DMS153 treated with DMSO at 0.1 percent for 48 hours (cell line): ENCODE measurements around the gene HDAC1.
"Not testable (repeated sequence)": the region's sequence is repeated elsewhere in the genome, so short reads cannot be mapped to it uniquely, and the experiment has no call there.

Experiments used
- DNase-seq: peaks from one replicate; lab custom pipeline; 2025; ENCODE audit not compliant: unreplicated experiment; lab: John Stamatoyannopoulos, UW

HDAC1 gene

DNA sequence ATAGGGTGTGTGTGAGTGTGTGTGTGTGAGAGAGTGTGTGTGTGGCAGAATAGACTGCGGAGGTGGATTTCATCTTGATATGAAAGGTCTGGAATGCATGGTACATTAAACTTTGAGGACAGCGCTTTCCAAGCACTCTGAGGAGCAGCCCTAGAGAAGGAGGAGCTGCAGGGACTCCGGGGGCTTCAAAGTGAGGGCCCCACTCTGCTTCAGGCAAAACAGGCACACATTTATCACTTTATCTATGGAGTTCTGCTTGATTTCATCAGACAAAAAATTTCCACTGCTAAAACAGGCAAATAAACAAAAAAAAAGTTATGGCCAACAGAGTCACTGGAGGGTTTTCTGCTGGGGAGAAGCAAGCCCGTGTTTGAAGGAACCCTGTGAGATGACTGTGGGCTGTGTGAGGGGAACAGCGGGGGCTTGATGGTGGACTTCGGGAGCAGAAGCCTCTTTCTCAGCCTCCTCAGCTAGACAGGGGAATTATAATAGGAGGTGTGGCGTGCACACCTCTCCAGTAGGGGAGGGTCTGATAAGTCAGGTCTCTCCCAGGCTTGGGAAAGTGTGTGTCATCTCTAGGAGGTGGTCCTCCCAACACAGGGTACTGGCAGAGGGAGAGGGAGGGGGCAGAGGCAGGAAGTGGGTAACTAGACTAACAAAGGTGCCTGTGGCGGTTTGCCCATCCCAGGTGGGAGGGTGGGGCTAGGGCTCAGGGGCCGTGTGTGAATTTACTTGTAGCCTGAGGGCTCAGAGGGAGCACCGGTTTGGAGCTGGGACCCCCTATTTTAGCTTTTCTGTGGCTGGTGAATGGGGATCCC is 18.3 kb upstream of the HDAC1 start:
- DNase-seq: peak; percentile 95

DNA sequence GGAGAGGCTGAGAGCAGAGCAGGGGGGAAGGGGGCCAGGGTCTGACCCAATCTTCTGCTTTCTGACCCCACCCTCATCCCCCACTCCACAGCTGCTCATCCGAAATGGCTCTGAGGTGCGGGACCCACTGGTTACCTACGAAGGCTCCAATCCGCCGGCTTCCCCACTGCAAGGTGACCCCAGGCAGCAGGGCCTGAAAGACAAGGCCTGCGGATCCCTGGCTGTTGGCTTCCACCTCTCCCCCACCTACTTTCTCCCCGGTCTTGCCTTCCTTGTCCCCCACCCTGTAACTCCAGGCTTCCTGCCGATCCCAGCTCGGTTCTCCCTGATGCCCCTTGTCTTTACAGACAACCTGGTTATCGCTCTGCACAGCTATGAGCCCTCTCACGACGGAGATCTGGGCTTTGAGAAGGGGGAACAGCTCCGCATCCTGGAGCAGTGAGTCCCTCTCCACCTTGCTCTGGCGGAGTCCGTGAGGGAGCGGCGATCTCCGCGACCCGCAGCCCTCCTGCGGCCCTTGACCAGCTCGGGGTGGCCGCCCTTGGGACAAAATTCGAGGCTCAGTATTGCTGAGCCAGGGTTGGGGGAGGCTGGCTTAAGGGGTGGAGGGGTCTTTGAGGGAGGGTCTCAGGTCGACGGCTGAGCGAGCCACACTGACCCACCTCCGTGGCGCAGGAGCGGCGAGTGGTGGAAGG is 17.1 kb upstream of the HDAC1 start:
- peak; percentile 20 for DNase-seq

DNA sequence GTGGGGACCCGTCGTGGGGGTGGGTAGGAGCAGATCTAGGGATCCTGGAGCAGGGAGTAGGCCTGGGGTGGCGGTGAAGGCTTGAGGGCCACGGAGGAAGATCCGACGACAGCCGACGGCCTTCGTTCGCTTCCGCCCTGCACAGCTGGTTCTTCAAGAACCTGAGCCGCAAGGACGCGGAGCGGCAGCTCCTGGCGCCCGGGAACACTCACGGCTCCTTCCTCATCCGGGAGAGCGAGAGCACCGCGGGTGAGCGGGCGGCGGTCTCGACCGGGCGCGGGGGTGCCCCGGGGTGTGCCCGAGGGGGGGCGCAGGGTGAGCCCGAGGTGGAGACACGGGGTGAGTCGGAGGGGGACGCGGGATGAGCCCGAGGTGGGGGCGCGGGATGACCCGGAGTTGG is 16.5 kb upstream of the HDAC1 start:
- DNase-seq: peak; percentile 54

DNA sequence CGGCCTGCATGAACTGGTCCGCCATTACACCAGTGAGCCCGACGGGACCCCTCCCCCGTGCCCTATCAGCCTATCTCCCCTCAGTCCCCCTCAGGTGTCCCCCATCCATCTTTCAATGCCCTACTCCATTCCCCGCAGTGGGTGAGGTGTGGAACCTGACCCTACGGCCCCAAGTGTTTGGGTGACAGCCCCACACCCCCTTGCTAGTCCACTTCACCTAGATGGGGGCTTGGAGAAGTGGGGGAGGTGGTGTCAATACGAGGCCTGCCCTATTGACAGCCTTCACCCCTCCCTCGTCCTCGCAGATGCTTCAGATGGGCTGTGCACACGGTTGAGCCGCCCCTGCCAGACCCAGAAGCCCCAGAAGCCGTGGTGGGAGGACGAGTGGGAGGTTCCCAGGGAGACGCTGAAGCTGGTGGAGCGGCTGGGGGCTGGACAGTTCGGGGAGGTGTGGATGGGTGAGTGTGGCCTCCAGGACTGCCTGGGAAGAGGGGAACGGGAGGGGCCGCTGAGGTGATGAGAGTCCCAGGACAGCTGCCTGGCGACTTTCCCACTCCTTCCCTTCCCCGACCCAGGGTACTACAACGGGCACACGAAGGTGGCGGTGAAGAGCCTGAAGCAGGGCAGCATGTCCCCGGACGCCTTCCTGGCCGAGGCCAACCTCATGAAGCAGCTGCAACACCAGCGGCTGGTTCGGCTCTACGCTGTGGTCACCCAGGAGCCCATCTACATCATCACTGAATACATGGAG is 15.7 kb upstream of the HDAC1 start:
- no peak for DNase-seq

DNA sequence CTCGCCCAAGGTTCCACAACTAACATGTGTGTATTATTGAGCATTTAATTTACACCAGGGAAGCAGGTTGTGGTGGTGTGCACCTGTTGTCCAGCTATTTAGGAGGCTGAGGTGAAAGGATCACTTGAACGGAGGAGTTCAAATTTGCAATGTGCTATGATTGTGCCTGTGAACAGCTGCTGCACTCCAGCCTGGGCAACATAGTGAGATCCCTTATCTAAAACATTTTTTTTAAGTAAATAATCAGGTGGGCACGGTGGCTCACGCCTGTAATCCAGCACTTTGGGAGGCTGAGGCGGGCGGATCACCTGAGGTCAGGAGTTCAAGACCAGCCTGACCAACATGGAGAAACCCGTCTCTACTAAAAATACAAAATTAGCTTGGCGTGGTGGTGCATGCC is 7.1 kb upstream of the HDAC1 start:
- DNase-seq: not testable (repeated sequence)

DNA sequence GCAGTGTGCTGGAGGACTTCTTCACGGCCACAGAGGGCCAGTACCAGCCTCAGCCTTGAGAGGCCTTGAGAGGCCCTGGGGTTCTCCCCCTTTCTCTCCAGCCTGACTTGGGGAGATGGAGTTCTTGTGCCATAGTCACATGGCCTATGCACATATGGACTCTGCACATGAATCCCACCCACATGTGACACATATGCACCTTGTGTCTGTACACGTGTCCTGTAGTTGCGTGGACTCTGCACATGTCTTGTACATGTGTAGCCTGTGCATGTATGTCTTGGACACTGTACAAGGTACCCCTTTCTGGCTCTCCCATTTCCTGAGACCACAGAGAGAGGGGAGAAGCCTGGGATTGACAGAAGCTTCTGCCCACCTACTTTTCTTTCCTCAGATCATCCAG is 6.2 kb upstream of the HDAC1 start:
- no peak for DNase-seq

DNA sequence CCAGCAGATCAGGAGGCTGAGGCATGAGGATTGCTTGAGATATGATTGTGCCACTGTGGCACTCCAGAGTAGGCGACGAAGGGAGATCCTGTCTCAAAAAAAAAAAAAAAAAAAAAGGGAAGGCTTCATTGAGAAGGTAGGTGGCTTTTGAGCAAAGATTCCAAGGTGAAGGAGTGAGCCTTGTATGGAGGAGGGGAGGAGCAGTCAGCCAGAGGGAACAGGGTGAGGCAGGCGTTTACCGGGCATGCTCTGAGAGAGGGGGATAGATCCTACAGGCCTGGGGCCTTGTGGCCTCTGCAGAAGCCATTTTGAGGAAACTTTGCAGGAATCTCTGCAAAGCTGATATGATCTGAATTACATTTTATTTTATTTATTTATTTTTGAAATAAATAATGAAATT is 5.1 kb upstream of the HDAC1 start:
- no peak for DNase-seq

DNA sequence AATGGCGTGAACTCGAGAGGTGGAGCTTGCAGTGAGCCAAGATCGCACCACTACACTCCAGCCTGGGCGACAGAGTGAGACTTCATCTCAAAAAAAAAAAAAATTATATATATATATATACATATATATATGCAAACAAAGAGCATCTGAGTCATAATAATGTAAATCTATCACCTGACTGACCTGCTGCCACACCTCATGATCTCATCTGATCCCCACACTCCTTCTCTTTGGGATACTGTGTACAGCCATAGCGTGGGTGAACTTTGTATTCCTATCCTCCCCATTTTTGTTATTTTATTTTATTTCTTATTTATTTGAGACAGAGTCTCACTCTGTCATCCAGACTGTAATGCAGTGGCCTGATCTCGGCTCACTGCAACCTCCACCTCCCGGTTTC is 2.6 kb upstream of the HDAC1 start:
- DNase-seq: no peak

DNA sequence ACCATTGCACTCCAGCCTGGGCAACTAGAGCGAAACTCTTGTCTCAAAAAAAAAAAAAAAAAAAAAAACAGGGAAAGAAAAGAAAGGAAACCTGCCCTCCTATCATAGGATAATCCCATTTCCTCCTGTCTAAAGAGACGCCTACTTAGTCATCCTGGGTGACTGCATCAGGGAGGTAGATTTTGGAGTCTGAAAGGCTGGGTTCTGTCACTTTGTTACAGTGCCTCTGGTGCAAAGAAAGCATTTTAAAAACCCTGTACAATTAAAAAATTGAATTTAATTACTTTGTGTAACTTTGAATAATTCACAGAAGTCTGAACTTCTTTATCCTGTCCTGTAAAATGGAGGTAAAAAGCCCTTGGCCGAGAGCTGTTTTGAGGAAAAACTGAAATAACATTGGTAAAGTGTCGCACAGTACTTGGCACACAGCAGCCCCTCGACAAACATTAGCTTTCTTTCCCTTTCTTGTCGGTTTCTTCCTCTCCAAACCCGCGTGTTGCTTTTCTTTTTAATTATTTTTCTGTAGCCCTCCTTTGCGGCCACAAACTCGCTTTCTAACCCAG is 657 bp upstream of the HDAC1 start:
- DNase-seq: no peak

DNA sequence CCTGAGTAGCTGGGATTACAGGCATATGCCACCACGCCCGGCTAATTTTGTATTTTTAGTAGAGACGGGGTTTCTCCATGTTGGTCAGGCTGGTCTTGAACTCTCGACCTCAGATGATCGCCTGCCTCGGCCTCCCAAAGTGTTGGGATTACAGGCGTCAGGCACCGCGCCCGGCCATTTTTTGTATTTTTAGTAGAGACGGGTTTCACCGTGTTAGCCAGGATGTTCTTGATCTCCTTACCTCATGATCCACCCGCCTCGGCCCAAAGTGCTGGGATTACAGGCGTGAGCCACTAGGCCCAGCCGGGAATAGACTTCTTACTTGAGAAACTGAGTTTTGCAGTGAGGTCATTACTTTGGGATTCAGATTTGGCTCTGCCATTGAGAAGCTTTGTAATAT is 6.3 kb downstream of the HDAC1 start:
- DNase-seq: not testable (repeated sequence)

DNA sequence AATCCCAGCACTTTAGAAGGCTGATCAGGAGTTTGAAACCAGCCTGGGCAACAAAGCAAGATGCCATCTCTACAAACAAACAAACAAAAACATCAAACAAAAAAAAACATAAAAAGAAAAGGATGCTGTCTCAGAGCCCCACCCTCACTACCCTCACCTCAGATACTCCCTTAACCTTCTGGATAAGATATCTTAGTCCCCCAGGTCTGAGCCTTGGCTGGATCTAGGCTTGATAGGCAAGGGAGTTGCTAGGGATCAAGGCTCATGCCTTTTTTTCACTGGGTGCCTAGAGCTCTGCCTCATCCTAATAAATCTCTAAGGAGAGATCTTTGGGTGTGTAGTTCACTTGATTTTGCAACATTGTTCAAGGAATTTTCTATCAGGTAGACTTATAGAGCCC is 7.4 kb downstream of the HDAC1 start:
- no peak for DNase-seq

DNA sequence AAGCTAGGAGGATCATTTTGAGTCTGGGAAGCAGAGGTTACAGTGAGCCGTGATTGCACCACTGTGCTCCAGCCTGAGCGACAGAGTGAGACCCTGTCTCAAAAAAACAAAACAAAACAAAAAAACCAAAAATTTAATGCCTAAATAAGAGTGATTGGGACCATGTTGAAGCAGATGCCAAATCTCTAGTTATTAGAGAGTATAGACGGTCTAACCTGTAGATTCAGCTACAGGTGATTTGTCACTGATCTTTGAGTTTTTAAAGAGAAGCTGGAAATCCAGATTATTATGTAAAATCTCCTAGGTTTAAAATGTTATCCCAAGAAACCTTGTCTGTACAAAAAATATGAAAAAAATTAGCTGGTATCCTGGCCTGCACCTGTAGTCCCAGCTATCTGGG is 11.5 kb downstream of the HDAC1 start:
- no peak for DNase-seq

DNA sequence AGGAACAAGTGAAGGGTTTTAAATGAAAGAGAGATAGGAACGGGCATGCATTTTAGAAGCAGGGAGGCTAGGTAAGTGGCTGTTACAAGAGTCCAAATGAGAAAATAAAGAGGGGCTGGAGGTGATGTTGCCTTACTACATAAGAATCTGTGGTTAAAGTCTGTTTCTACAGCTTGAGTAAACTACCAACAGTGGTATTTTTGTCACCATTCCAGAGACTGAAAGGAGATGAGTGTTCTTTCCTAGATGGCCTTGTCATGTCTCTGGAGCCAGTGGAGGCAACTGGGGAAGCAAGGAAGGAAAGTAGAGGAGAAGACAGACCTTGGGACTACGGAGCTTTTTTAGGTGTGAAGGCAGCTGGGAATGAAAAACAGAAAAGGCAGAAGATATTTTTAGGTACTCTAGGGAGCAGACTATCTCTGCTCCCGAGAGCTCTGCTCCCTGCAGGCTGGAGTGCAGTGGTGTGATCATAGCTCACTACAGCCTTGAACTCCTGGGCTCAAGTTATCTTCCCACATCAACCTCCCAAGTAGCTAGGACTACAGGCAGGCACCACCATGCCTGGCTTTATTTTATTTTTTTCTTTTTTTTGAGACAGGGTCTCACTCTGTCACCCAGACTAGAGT is 12.2 kb downstream of the HDAC1 start:
- no peak for DNase-seq

DNA sequence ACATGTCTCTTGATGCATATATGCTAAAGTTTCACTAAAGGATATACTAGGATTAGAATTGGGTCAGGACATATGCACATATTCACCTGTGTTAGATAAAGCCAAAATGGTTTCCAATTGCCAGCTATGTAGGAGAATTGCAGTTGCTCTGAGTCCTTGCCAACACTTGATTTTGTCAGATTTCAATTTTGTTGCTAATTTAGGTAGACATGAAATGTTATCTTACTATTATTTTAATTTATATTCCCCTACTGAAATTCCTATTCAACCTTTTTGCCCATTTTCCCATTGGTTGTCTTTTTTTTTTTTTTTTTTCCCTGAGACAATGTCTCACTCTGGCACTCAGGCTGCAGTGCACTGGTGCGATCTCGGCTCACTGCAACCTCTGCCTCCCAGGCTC is 13.4 kb downstream of the HDAC1 start:
- no peak for DNase-seq

DNA sequence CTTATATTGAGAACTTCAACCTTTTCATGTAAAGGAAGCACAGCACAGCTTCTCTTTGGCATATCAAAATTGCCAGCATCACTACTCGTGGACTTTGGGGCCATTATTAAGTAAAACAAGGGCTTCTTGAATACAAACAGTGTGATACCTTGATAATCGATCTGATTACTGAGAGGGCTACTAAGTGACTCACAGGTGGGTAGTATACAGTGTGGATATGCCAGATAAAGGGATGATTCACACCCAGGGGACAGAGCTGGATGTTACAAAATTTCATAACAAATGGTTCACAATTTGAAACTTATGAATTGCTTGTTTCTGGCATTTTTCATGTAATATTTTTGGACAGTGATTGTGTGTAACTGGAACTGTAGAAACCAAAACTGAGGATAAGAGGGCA is 15.4 kb downstream of the HDAC1 start:
- DNase-seq: no peak

DNA sequence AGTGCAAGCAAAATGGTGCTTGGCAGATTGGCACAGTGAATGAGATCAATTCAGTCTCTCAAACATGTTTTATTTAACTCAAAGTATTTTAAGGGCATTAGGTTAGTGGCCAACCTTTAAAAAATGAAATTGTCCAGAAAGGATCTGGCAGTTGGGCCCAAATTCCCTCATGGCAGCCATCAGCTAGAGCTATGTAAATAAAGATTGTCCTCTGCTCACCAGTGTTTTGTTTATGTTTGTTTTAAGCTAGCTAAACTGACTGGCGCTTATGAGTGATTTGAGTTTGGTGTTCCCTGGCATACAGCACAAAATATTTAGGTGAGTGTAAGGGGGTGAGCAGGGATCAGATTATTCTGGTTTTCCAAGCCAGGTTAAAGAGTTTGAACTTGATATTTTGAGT is 18.1 kb downstream of the HDAC1 start:
- DNase-seq: no peak

DNA sequence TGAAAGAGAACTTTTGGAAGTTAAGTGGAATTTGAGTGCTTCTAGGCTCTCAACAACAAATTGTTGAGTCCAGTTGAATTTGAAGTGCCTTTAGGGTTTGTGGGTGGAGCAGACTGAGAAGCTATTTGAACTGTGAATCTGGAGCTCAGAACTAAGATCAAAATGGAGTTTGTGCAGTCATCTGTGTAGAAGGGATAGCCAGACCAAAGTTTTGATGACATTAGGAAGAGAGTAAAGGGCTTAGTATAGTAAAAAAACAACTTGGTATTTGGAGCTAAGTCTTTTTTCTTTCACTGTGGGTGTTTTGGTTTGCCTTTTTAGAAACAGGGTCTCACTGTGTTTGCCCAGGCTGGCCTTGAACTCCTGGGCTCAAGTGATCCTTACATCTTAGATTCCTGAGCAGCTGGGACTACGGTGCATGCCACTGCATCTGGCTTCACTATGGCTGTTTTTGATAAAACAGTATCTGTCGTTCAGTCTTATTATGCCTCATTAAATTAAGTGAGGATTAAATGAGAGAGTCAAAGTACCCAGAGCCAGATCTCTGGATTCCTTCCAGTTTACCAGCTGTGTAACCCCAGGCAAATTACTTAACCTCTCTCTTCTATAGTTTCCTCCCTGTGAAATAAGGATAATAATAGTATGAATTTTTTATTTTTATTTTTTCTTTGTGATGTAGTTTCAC is 20.0 kb downstream of the HDAC1 start:
- DNase-seq: no peak

DNA sequence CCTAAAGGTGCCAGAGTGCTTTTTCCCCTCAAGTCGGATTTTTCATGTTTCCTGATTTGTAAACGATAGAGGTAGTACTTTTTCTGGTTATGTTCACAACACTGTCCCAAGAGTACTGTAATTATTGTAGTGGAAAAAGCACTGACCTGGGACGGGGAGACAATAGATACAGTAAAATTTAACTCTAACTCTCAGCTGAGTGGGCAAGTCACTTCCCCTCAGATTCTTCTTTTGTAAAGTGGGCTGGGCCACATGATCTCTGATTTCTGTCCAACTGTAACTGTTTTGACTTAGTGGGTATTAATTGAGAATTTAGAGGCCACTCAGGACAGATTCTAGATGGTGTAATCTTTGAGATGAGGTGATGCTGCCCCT is 25.0 kb downstream of the HDAC1 start:
- no peak for DNase-seq

DNA sequence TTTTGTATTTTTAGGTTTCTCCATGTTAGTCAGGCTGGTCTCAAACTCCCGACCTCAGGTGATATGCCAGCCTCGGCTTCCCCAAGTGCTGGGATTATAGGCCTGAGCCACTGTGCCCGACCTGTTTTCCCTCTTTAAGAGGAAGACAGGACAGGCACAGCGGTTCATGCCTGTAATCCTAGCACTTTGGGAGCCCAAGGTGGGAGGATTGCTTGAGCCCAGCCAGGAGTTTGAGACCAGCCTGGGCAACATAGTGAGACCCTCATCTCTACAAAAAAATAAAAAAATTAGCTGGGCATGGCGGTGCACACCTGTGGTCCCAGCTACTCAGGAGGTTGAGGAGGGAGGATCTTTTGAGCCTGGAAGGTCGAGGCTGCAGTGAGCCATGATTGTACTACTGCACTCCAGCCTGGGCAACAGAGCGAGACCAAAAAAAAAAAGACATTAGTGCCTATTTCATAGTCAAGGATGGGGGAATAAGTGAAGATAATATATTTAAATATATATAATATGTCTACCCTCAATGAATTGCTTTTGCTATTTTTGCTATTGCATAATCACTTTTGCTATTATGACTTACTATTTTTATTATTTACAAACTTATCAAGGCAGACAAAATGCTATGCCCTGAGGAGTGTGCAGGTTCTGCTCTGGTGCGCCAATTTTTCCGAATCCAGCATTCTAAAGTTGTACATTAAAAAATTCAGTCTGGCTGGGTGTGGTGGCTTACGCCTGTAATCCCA is 26.4 kb downstream of the HDAC1 start:
- no peak for DNase-seq

DNA sequence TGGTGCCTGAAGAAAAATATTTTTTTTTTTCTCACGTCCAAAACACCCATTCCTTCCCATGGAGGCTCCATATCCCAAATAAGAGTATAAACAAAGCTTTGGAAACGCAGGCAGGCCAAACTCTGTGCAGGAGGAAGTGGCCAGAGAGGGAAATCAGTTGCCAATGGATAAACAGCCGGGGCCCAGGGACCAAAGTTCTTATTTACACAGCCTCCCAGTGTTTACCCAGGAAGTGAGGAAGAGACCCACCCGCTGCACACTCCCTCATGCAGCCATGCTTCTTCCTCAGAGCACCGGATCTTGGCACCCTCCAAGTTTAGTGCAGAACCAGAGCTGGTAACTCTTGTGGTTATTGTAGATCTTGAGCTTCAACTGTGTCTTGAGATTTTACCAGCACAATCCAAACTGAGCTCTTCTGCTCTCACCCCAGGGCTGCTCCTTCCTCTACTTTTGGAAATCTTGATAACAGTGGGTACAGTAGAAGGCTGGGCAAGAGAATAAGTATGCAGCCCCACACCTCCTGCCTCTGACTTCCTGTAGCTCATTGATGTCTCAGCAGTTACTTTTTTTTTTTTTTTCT is 29.9 kb downstream of the HDAC1 start:
- no peak for DNase-seq
